ENCODE measurements around the gene FAM163A.

DNA sequence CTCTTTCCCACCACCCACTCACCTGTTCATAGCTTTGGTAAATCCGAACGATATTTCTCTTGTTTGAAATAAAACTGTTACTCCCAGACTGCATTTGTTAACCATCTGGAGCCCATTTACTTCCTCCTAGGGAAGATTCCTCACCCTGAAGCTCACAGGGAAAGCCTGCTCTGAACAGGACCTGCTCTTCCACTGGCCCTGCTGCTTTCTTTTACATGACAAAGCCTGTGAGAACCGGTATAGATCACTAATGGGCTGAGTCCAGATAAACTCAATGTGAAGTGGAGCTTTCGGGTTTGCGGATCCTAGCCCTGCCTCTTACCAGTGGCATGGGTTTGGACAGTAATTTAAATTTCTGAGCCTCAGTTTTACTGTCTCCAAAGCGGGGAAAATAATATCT is 45.2 kb downstream of the FAM163A start:
- TF ChIP-seq, protein P1, sequence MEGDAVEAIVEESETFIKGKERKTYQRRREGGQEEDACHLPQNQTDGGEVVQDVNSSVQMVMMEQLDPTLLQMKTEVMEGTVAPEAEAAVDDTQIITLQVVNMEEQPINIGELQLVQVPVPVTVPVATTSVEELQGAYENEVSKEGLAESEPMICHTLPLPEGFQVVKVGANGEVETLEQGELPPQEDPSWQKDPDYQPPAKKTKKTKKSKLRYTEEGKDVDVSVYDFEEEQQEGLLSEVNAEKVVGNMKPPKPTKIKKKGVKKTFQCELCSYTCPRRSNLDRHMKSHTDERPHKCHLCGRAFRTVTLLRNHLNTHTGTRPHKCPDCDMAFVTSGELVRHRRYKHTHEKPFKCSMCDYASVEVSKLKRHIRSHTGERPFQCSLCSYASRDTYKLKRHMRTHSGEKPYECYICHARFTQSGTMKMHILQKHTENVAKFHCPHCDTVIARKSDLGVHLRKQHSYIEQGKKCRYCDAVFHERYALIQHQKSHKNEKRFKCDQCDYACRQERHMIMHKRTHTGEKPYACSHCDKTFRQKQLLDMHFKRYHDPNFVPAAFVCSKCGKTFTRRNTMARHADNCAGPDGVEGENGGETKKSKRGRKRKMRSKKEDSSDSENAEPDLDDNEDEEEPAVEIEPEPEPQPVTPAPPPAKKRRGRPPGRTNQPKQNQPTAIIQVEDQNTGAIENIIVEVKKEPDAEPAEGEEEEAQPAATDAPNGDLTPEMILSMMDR (IDR thresholded peaks at IDR 0.05): no peak
- TF ChIP-seq POLR2A (IDR thresholded peaks at IDR 0.05): no peak
- no peak for TF ChIP-seq EP300 (IDR thresholded peaks at IDR 0.05)
